Retinal pigment epithelial cell (primary cell): ENCODE data around the gene FBXL3.
A peak's percentile ranks its signal among the peaks of the same experiment; 100 is the strongest.

Experiments used
- DNase-seq: peaks from one replicate; pipeline ENCODE4 v3.0.0-alpha.2; 2010; ENCODE audit warnings: low read depth
- H3K4me3 ChIP-seq: 2 replicates; pipeline ENCODE4 v1.5.1; 2011; ENCODE audit warnings: mild to moderate bottlenecking, low read length, control low read depth, moderate library complexity
- TF ChIP-seq, protein P1 (sequence below): conservative IDR thresholded peaks from 2 replicates; pipeline ENCODE4 v1.5.1; 2011; ENCODE audit warnings: low read depth, low read length, control low read depth, inconsistent platforms

The FBXL3 gene

DNA sequence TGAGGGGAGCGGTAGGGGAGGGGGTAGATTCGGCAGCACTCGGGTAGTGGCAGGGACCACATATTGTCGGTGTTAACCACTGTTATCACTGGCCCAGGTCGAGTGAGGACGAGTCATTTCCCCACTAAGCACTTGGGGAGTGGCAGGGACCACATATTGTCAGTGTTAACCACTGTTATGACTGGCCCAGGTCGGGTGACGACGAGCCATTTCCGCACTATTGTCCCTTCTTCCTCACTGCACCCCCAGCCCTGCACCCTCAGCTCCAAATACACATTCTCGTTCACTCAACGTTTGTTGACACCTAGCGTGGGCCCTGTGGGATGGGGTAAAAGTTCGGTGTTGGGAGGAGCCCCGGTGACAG, 35.5 kb downstream of the FBXL3 start:
- H3K4me3 ChIP-seq, result peak overlapping the region; percentile 92
- DNase-seq, result no peak
- TF ChIP-seq, protein P1, sequence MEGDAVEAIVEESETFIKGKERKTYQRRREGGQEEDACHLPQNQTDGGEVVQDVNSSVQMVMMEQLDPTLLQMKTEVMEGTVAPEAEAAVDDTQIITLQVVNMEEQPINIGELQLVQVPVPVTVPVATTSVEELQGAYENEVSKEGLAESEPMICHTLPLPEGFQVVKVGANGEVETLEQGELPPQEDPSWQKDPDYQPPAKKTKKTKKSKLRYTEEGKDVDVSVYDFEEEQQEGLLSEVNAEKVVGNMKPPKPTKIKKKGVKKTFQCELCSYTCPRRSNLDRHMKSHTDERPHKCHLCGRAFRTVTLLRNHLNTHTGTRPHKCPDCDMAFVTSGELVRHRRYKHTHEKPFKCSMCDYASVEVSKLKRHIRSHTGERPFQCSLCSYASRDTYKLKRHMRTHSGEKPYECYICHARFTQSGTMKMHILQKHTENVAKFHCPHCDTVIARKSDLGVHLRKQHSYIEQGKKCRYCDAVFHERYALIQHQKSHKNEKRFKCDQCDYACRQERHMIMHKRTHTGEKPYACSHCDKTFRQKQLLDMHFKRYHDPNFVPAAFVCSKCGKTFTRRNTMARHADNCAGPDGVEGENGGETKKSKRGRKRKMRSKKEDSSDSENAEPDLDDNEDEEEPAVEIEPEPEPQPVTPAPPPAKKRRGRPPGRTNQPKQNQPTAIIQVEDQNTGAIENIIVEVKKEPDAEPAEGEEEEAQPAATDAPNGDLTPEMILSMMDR, result no peak

- no peak for DNase-seq
- H3K4me3 ChIP-seq, result no peak overlapping the region
- TF ChIP-seq, protein P1, result no peak
Observed at GRCh38 chr13:76983676-76984075, 43.3 kb downstream of the FBXL3 start.

DNA sequence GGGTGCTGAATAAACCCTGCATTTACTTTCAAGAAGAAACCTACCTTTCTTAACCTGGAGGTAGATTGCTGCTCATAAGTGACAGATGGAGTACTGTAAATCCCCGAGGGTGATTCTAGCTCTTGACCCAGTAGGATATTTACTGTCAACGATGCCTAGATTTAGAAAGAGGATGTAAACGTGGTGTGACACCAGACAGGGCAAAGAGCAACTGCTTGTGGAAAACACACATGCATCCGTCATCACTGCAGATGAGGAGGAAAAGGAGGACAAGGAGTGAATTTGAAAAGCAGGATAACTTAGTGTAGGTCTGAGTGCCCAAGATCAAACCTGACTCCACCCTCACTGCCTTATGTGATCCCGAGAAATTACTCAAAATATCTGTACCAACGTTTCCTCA, 44.9 kb downstream of the FBXL3 start:
- no peak overlapping the region for H3K4me3 ChIP-seq
- DNase-seq, result no peak
- TF ChIP-seq, protein P1, result no peak

- H3K4me3 ChIP-seq, result peak overlapping the region; percentile 40
- DNase-seq, result no peak
- TF ChIP-seq, protein P1, result peak; percentile 96
Observed at GRCh38 chr13:76980075-76980718, 46.8 kb downstream of the FBXL3 start.

DNA sequence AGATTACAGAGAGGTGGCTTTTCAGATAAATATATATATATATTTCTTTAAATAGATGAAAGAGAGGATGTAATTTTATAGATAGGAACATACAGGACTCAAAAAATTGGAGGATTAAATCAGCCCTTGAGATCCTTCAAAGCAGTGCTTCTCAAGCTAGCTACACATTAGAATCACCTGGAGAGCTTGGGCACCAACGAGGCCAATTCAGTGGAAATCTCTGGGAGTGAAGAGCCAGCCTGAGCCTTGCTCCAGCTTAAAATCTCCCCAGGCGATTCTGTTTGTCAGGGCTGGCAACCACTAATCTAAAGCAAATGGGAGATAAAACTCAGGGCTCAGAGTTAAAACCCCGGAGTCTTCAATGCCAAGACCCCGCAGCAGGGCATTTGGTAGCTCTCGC, 50.0 kb downstream of the FBXL3 start:
- DNase-seq, result no peak
- TF ChIP-seq, protein P1, result no peak

GRCh38 chr13:76976490-76976889, 50.5 kb downstream of the FBXL3 start:
- DNase-seq, result no peak
- TF ChIP-seq, protein P1, result no peak
- H3K4me3 ChIP-seq, result no peak overlapping the region

More for the DNA sequence above, 50.0 kb downstream of the FBXL3 start:
- H3K4me3 ChIP-seq, result no peak overlapping the region

DNA sequence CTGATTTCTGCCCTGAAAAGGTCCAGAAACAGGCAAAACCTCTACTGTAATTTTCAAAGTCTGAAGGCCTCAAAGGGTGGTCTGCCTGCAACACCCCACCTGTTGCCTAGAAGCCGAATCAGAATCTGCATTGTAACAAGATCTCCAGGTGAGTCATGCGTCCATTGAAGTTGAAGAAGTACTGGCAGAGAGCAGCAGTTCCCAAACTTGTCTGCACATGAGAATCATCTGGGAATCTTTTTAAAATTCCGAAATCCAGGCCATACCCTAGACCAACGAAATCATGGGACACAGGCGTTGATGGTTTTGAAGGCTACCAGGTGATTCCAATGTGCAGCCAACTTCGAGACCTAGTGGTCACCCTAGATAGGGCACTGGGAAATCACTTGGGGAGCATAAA, 51.1 kb downstream of the FBXL3 start:
- no peak overlapping the region for H3K4me3 ChIP-seq
- no peak for DNase-seq
- TF ChIP-seq, protein P1, result no peak
